ENCODE measurements around the gene ATOH8.

DNA sequence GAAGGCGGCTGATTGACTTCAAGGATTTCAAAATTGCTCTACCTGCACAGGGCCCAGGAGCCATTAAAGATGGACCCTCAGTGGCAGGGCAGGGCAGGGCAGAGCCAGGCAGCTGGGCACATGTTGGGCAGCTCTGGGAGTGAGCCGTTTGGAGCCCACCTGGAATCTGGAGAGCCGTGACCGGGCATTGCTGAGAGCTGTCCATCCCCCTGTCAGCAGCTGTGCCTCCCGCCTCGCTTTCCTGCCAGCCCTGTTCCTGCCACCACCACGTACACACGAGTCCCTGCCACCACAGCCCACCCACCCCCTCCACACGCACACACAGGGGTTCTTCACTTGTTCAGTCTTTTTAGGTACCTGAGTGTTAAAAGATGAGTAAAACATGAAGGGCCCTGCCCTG lies 22.9 kb downstream of the ATOH8 start:
- TF ChIP-seq, protein P1, sequence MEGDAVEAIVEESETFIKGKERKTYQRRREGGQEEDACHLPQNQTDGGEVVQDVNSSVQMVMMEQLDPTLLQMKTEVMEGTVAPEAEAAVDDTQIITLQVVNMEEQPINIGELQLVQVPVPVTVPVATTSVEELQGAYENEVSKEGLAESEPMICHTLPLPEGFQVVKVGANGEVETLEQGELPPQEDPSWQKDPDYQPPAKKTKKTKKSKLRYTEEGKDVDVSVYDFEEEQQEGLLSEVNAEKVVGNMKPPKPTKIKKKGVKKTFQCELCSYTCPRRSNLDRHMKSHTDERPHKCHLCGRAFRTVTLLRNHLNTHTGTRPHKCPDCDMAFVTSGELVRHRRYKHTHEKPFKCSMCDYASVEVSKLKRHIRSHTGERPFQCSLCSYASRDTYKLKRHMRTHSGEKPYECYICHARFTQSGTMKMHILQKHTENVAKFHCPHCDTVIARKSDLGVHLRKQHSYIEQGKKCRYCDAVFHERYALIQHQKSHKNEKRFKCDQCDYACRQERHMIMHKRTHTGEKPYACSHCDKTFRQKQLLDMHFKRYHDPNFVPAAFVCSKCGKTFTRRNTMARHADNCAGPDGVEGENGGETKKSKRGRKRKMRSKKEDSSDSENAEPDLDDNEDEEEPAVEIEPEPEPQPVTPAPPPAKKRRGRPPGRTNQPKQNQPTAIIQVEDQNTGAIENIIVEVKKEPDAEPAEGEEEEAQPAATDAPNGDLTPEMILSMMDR (IDR thresholded peaks at IDR 0.05) = no peak
- TF ChIP-seq POLR2A (IDR thresholded peaks at IDR 0.05) = no peak

Data from heart left ventricle (tissue), 13 donors.